IMR-90 (cell line): ENCODE measurements around the gene FAM193A.

ENCODE experiments used
- BHLHE40 ChIP-seq: fragments of 150-350 bp; IDR thresholded peaks from 2 replicates; pipeline ENCODE4 v1.6.1; 2016; ENCODE audit warnings: mild to moderate bottlenecking, low read depth, low read length
- CEBPB ChIP-seq: IDR thresholded peaks from 2 replicates; pipeline ENCODE4 v1.6.1; 2012; ENCODE audit warnings: low read depth, low read length, improper control_type of control experiment
- MAFK ChIP-seq: IDR thresholded peaks from 2 replicates; pipeline ENCODE4 v1.6.1; 2012; ENCODE audit warnings: low read depth, low read length, improper control_type of control experiment
- MXI1 ChIP-seq: IDR thresholded peaks from 2 replicates; pipeline ENCODE4 v1.6.1; 2012; ENCODE audit warnings: low read depth, mild to moderate bottlenecking, low read length, moderate library complexity, borderline replicate concordance
- POLR2A ChIP-seq: IDR thresholded peaks from 2 replicates; pipeline ENCODE4 v1.6.1; 2012; ENCODE audit warnings: mild to moderate bottlenecking, low read depth, low read length
- RAD21 ChIP-seq: IDR thresholded peaks from 2 replicates; pipeline ENCODE4 v1.6.1; 2012; ENCODE audit warnings: low read length, improper control_type of control experiment
- RFX5 ChIP-seq: IDR thresholded peaks from 2 replicates; pipeline ENCODE4 v1.8.0; 2012; ENCODE audit warnings: low read depth, mild to moderate bottlenecking, low read length, moderate library complexity
- SMC3 ChIP-seq: fragments of 150-350 bp; IDR thresholded peaks from 2 replicates; pipeline ENCODE4 v1.6.1; 2016; ENCODE audit warnings: low read depth, mild to moderate bottlenecking, antibody characterized with exemption, low read length, moderate library complexity
- USF2 ChIP-seq: fragments of 150-350 bp; IDR thresholded peaks from 2 replicates; pipeline ENCODE4 v1.6.1; 2017; ENCODE audit warnings: mild to moderate bottlenecking, antibody characterized with exemption, low read length, low read depth
- TF ChIP-seq, protein P1 (sequence below): conservative IDR thresholded peaks from 2 replicates; pipeline ENCODE4 v1.5.1; 2012; ENCODE audit warnings: mild to moderate bottlenecking, low read depth, low read length, improper control_type of control experiment
- TF ChIP-seq, protein P2 (sequence below): fragments of 150-350 bp; IDR thresholded peaks from 2 replicates; pipeline ENCODE4 v1.6.1; 2016; ENCODE audit warnings: low read depth, mild to moderate bottlenecking, low read length, moderate library complexity, borderline replicate concordance

DNA sequence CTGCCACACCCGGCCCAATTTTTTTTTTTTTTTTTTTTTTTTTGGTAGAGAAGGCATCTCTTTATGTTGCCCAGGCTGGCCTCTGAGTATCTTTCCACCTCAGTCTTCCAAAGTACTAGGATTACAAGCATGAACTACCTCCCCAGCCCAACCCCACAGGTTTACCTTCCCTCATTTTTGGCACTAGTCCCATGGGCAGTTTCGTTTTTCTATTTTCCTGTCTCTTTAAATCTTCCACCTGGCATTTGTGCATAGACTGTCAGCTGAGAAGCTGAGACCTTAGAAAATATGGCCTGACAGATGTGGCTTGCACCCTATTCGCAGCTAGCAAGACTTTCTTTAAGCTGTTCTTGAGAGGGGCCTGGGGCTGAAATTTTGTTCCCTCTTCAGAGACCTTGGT is 191.8 kb downstream of the FAM193A start:
- TF ChIP-seq, protein P1, sequence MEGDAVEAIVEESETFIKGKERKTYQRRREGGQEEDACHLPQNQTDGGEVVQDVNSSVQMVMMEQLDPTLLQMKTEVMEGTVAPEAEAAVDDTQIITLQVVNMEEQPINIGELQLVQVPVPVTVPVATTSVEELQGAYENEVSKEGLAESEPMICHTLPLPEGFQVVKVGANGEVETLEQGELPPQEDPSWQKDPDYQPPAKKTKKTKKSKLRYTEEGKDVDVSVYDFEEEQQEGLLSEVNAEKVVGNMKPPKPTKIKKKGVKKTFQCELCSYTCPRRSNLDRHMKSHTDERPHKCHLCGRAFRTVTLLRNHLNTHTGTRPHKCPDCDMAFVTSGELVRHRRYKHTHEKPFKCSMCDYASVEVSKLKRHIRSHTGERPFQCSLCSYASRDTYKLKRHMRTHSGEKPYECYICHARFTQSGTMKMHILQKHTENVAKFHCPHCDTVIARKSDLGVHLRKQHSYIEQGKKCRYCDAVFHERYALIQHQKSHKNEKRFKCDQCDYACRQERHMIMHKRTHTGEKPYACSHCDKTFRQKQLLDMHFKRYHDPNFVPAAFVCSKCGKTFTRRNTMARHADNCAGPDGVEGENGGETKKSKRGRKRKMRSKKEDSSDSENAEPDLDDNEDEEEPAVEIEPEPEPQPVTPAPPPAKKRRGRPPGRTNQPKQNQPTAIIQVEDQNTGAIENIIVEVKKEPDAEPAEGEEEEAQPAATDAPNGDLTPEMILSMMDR = no peak
- TF ChIP-seq, protein P2, sequence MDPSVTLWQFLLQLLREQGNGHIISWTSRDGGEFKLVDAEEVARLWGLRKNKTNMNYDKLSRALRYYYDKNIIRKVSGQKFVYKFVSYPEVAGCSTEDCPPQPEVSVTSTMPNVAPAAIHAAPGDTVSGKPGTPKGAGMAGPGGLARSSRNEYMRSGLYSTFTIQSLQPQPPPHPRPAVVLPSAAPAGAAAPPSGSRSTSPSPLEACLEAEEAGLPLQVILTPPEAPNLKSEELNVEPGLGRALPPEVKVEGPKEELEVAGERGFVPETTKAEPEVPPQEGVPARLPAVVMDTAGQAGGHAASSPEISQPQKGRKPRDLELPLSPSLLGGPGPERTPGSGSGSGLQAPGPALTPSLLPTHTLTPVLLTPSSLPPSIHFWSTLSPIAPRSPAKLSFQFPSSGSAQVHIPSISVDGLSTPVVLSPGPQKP = no peak
- no peak for TF ChIP-seq CEBPB
- TF ChIP-seq SMC3 = no peak
- no peak for TF ChIP-seq MXI1
- TF ChIP-seq USF2 = no peak
- TF ChIP-seq POLR2A = no peak
- TF ChIP-seq BHLHE40 = no peak
- TF ChIP-seq MAFK = no peak
- no peak for TF ChIP-seq RFX5
- TF ChIP-seq RAD21 = no peak
